Activated gamma-delta T cell treated with Interleukin-2 at 50 U/mL for 16 hours (primary cell): ENCODE results near the gene CFAP61.

ENCODE experiments used
- DNase-seq: peaks from one replicate; pipeline ENCODE4 v3.0.0-alpha.2; 2020

Gene CFAP61

GRCh38 chr20:20038586-20038985, 13.7 kb upstream of the CFAP61 start:
- no peak for DNase-seq

GRCh38 chr20:20039752-20040387, 12.5 kb upstream of the CFAP61 start:
- DNase-seq = no peak

- DNase-seq = no peak
These were observed 612 bp upstream of the CFAP61 start for GRCh38 chr20:20051767-20052073.

GRCh38 chr20:20060234-20060998, 8.1 kb downstream of the CFAP61 start:
- DNase-seq = no peak

GRCh38 chr20:20063941-20064702, 11.8 kb downstream of the CFAP61 start:
- no peak for DNase-seq

GRCh38 chr20:20065361-20065760, 13.0 kb downstream of the CFAP61 start:
- no peak for DNase-seq

- no peak for DNase-seq
These were observed 18.8 kb downstream of the CFAP61 start for GRCh38 chr20:20070871-20071726.

GRCh38 chr20:20073801-20074371, 21.6 kb downstream of the CFAP61 start:
- DNase-seq = no peak

- DNase-seq = no peak
These were observed 22.7 kb downstream of the CFAP61 start for GRCh38 chr20:20075032-20075431.

- DNase-seq = no peak
These were observed 24.1 kb downstream of the CFAP61 start for GRCh38 chr20:20076297-20077065.

GRCh38 chr20:20078041-20078440, 25.7 kb downstream of the CFAP61 start:
- no peak for DNase-seq

- DNase-seq = no peak
These were observed 26.9 kb downstream of the CFAP61 start for GRCh38 chr20:20079102-20079784.

- no peak for DNase-seq
These were observed 31.5 kb downstream of the CFAP61 start for GRCh38 chr20:20083807-20084206.

GRCh38 chr20:20084296-20084752, 32.0 kb downstream of the CFAP61 start:
- DNase-seq = no peak

- DNase-seq = no peak
These were observed 32.7 kb downstream of the CFAP61 start for GRCh38 chr20:20085071-20085470.

- DNase-seq = no peak
These were observed 33.5 kb downstream of the CFAP61 start for GRCh38 chr20:20085812-20086211.

- no peak for DNase-seq
These were observed 36.7 kb downstream of the CFAP61 start for GRCh38 chr20:20089018-20089417.

- no peak for DNase-seq
These were observed 37.6 kb downstream of the CFAP61 start for GRCh38 chr20:20089939-20090338.

- DNase-seq = no peak
These were observed 40.5 kb downstream of the CFAP61 start for GRCh38 chr20:20092827-20093226.

- DNase-seq = no peak
These were observed 42.1 kb downstream of the CFAP61 start for GRCh38 chr20:20094410-20094809.
